Astrocyte of the hippocampus (primary cell): ENCODE measurements around the gene AQP7.
A peak's percentile ranks its signal among the peaks of the same experiment; 100 is the strongest.
"Not testable (repeated sequence)": the region's sequence is repeated elsewhere in the genome, so short reads cannot be mapped to it uniquely, and the experiment has no call there.

Experiments
- DNase-seq: peaks from one replicate; pipeline ENCODE4 v3.0.0; 2011; ENCODE audit warnings: low read depth, low spot score

Gene AQP7

DNA sequence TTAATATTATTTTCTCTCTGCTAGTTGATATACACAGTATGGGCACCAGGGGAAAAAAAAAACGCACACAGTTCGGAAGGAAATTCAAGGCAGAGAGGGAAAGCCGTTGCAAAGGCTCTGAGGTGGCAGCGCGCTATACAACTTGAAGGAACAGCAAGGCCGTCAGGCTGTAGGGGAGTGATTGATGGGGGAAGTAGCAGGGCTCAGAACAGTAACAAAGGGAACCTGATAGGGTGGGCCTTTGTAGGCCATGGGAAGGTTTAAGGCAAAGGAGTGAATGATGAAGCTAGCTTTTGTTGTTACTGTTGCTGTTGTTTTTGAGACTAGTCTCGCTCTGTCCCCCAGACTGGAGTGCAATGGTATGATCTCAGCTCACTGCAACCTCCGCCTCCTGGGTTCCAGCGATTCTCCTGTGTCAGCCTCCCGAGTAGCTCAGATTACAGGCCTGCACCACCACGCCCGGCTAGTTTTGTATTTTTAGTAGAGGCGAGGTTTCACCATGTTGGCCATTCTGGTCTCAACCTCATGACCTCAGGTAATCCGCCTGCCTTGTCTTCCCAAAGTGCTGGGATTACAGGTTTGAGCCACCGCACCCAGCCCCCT, 27.0 kb downstream of the AQP7 start:
- peak; percentile 55 for DNase-seq

- DNase-seq, result peak; percentile 86
Observed at GRCh38 chr9:33374634-33375237, 27.6 kb downstream of the AQP7 start.

GRCh38 chr9:33374190-33374589, 28.2 kb downstream of the AQP7 start:
- no peak for DNase-seq

DNA sequence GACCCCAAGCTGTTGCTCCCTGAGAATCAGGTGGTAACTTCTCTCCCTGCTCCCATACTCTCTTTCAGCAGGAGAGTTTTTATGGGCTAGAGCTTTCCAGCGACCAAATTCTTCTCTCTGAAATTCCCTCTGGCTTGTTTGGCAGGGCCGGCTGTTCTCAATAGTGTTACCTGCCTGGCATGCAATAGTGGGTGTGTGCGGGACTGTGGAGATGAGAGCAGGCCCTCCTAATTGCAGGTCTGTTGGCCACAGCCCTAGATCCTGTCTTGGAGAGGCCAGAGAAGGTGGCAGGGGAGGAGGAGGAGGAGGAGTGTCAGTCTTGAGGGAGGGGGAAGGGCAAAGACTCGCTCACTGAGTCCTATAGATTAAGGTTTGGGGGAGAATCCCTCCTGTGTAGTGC, 29.5 kb downstream of the AQP7 start:
- no peak for DNase-seq

GRCh38 chr9:33366979-33367480, 35.3 kb downstream of the AQP7 start:
- DNase-seq, result no peak

DNA sequence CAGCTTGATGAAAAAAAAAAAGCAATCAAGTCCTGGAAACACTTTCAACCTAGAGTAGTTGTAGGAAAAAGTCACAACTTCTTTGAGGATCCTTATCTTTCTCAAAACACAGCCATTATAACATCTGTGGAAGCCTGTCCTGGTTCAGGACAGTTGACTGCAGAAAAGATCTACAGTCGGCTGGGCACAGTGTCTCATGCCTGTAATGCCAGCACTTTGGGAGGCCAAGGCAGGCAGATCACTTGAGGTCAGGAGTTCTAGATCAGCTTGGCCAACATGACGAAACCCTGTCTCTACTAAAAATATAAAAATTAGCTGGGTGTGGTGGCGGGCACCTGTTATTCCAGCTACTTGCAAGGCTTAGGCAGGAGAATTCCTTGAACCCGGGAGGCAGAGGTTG, 37.6 kb downstream of the AQP7 start:
- not testable (repeated sequence) for DNase-seq

DNA sequence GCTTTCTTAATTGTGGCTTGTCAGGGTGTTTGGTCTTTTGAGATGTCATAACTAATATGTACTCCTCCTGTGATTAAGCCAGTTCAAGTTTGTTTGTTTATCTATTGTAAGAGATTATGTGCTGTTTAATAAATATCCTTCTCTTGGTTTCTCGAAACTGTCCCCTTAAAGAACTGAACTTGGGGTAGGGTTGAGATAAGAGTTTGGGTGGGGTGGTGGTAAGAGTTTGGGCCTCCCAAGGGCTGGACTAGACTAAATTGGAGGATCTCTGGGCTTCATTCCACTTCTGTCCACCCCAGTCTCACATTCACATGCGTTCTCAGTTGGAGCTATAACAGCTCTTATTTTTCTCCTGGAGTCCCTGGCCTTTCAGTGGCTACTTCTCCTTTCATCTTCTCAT, 38.2 kb downstream of the AQP7 start:
- no peak for DNase-seq

- DNase-seq, result not testable (repeated sequence)
Observed at GRCh38 chr9:33358641-33359040, 43.7 kb downstream of the AQP7 start.

DNA sequence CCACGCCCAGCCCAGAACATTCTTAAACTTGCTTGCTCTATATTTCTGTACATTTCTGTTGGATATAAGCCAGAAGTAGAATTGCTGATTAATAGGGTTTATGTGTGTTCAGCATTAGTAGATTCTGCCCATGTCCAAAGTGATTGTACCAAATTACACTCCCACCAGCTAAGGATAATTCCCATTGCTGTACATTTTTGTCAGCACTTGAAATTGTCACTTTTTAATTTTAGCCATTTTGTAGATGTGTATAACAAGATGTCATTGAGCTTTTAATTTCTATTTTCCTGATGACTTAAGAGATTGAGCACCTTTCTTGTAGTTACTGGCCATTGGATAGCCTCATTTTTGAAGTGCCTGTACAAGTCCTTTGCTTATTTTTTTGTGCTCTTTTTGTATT, 46.4 kb downstream of the AQP7 start:
- DNase-seq, result no peak

GRCh38 chr9:33354651-33355211, 47.6 kb downstream of the AQP7 start:
- DNase-seq, result peak; percentile 40

GRCh38 chr9:33351547-33351946, 50.8 kb downstream of the AQP7 start:
- no peak for DNase-seq

DNA sequence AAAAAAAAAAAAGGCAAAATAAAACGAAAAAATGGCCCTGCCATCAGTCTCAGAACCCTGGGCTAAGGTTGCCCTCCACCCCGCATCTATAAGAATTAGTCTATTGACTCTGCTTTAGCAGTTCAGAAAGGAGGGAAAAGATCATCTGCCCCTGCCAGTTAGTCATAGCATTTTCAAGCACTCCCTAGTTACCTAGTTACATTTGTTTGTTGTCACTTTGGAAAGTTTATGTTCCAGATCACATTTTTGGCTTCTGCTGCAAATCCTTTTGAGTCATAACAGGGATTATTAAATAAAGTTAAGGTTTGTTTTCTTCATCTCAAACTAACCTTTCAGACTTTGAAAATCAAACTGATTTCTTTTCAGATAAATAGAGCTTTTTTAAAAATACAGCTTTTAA, 52.1 kb downstream of the AQP7 start:
- DNase-seq, result peak; percentile 50

DNA sequence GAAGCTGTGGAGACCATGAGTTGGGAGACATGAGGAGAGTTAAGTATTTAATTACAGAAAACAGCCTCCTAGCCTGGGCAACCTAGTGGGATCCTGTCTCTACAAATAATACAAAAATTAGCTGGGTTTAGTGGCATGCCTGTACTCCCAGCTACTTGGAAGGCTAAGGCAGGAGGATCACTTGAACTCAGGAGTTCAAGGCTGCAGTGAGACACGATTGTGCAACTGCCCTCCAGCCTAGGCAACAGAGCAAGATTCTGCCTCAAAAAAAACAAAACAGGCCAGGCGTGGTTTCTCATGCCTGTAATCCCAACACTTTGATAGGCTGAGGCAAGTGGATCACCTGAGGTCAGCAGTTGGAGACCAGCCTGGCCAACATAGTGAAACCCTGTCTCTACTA, 52.6 kb downstream of the AQP7 start:
- no peak for DNase-seq

DNA sequence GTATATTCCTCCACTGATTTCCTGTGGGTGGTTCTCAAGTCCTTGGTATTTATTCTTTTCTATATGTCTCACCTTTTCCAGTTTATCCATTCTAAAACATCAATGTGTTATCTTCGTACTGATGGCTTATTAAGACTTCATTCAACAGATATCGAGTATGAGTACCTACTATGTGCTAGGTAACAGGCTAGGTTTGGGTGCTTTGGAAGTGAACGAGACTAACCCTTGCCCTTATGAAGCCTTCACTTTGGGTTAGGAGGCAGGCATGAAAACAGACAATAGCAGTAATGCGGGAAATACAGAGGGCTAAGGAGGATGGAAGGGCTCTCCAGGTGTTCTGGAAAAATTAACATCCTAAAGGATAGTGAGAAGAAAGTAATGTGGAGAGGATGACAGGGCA, 53.4 kb downstream of the AQP7 start:
- DNase-seq, result no peak

DNA sequence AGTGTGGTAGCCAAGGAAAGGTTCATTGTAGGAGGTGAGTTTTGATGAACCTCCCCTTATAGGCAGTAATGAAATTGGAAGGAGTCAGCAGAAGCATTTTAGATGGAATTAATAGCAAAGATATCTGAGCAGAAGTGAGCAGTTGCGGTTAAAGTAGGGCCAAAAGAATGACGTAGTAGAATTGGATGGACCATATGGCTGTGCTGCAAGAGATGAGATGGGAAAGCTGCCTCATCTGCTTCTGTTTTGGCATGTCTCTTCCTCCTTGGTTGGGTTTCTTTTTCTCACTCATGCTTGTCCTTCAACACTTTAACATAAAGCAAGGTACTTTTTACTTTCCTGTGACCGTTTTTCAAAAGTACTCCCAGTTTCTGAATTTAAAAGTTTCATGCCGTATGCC, 55.8 kb downstream of the AQP7 start:
- no peak for DNase-seq

- no peak for DNase-seq
Observed at GRCh38 chr9:33344145-33344544, 58.2 kb downstream of the AQP7 start.

GRCh38 chr9:33341182-33341581, 61.2 kb downstream of the AQP7 start:
- no peak for DNase-seq

- DNase-seq, result no peak
Observed at GRCh38 chr9:33340186-33340585, 62.2 kb downstream of the AQP7 start.
